Epithelial cell of proximal tubule (primary cell): ENCODE results near the gene SCN9A. TPM values are rescaled to one million over a fixed set of nuclear protein-coding genes. Genes with fewer than 3 reads are reported as not detected.

ENCODE experiments used
- DNase-seq: peaks from one replicate; pipeline ENCODE4 v3.0.0-alpha.2; 2011; ENCODE audit warnings: low read depth
- H3K4me3 ChIP-seq: 2 replicates; pipeline ENCODE4 v1.5.1; 2011; ENCODE audit warnings: low read depth, mild to moderate bottlenecking, low read length
- CTCF ChIP-seq: conservative IDR thresholded peaks from 2 replicates; pipeline ENCODE4 v1.5.1; 2012; ENCODE audit warnings: low read depth, mild to moderate bottlenecking, low read length
- total RNA-seq: library from RNA; depleted of rRNA; stranded (reverse); fragments of >200 nt; gene quantifications from 2 replicates; pipeline ENCODE4 v1.2.3, GENCODE V29; 2015

The SCN9A gene
- total RNA-seq, 1 donor from 2014 or later = 2.1 TPM

DNA sequence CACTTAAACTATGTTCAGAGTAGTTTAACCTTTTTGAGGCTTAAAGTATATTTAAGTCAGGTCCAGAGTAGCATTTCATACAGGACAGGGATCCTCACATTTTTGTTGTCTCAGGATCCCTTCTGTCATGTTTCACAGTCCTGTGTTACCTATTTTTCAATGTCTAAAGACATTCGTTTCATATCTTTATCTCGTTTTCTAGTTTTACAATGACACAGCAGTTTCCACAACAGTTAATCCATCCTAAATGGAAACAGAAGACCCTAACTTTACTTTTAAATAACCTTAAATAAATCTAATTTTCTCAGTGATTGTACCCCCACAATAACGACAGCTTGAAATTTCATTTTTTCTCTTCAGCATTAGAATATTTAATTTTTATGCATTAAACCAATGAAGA, 17.3 kb upstream of the SCN9A start:
- no peak overlapping the region for H3K4me3 ChIP-seq
- no peak for TF ChIP-seq CTCF
- no peak for DNase-seq

DNA sequence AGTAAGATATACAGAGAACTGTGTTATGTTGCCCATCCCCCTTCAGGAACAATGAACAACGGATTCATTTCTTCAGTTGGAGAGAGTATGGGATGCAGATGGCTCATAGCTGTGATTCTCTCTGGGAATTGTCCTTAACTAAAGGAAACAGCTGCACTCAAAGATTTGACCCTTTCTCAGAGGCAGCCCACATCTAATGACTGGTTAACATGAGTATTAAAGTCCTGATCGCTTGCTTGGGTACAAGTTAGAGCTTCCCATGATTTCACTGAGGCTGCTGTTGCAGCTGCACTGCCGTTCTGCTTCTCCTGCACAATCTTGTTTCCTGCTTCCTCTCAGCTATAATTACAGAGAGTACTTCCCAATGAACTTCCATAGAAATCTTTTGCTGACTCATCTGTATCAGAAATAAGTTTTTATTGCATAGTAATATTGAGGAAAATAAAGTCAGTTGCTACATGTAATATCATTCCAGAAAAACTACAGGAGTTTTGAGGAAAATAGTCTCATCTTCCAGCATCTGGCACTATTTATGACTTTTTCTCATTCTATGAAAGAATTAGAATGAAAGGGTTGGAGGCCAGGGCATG, 12.8 kb upstream of the SCN9A start:
- no peak for DNase-seq
- no peak overlapping the region for H3K4me3 ChIP-seq
- no peak for TF ChIP-seq CTCF

DNA sequence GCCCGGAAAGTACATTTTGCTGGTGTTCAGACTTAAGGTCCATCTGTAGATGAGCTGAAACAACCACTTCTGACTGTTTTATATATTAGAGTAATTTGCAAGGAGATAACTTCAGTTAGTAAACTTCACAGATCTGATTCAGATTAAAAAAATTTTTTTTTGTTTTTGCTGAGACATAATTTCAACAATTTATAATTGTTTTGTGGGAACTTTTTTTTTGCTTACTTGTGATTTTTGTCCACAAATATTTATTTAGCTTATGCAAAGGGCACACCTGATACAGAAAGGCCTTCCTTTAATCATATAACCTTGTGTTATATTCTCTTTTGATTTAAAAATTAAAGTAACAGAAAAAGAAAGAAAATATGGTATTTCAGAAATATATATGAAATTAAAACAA, 9.6 kb upstream of the SCN9A start:
- no peak overlapping the region for H3K4me3 ChIP-seq
- DNase-seq = no peak
- no peak for TF ChIP-seq CTCF

DNA sequence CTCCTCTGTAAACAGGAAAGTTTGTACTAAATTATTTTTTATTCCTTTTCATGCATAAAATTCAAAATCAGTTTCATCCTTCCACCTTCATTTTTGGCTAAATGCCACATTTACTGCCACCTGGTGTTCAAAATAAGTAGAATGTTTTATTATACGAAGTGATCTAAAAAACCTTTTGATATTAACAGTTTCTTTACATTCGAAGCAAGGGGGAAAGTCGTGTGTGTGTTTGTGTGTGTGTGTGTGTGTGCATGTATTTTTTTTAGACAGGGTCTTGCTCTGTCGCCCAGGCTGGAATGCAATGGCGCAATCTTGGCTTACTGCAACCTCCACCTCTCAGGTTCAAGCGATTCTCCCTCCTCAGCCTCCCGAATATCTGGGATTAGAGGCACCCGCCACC, 9.0 kb upstream of the SCN9A start:
- H3K4me3 ChIP-seq = no peak overlapping the region
- no peak for DNase-seq
- peak; percentile 57 for TF ChIP-seq CTCF

DNA sequence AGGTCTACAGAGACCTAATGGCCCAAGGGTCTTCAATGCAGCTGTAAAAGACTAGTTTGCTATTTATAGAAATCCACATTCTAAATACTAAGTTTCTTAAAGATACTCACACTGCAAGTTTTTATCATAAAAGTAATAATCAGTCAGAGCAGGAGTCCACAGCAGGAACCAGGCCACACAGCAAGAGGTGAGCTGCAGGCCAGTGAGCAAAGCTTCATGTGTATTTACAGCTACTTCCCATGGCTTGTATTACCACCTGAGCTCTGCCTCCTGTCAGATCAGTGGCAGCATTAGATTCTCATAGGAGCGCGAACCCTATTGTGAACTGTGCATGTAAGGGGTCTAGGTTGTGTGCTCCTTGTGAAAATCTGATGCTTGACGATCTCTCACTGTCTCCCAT, 6.7 kb upstream of the SCN9A start:
- no peak for TF ChIP-seq CTCF
- DNase-seq = no peak
- H3K4me3 ChIP-seq = no peak overlapping the region

DNA sequence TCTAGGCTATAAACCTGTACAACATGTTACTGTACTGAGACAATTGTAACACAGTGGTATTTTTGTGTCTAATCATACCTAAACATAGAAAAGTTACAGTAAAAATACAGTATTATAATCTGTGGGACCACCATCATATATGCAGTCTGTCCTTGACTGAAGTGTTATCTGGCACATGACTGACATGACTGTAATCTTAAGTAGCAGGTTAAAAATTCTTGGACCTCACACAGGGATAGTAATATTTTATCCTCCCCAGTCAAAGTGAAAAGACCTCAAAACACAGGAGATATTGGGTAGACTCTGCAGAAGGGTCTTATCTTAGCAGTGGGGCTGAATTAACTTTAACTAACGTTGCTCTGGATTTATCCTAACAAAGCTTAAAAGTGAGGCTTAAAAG, 4.9 kb upstream of the SCN9A start:
- H3K4me3 ChIP-seq = no peak overlapping the region
- no peak for DNase-seq
- no peak for TF ChIP-seq CTCF

- TF ChIP-seq CTCF = no peak
- DNase-seq = no peak
- no peak overlapping the region for H3K4me3 ChIP-seq
Measured at GRCh38 chr2:166376873-166377272, 1.1 kb upstream of the SCN9A start.
